ENCODE results near the gene GIMD1.
"Not testable (repeated sequence)": the region's sequence is repeated elsewhere in the genome, so short reads cannot be mapped to it uniquely, and the experiment has no call there.

The GIMD1 gene

DNA sequence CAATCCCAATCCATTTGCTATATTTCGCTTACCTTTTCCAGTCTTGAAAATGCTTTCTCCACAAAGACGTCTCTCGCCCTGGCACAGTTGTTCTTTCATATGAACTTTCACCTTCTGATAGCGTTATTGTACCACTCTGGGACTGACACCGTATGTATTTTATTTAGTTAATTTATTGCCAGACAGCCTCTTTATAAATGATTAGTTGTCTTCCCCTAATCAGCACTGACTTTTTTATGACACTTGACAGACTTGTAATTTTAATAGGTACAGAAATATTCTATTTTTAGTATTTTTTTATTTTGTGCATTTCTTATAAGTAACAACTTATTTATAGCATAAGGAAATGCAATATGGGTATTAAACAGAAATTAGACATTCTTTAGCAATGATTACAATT lies at the start of gene GIMD1:
GIMD1 (minus strand) TSS at position 101 of the 400 bp plus-strand sequence. CDS start 1,343 bp downstream, outside the sequence.
- no peak for DNase-seq

DNA sequence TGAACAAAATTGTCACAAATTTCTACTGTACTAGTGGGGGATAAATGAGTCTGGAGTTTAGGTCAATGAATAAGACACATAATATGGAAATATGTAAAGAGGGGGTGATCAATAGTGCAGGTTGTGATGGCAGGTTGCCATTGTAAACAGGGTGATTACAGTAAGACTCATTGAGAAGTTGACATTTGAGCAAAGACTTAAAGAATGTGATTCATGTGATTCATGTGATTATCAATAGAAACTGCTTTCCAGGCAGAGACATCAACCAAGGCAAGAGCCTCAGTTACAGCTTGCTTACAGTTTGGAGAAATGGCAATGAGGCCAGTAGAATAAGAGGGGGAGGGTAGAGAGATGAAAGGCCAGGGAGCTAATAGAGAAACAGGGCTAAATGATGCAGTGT lies 45.8 kb upstream of the GIMD1 start:
- DNase-seq: no peak

DNA sequence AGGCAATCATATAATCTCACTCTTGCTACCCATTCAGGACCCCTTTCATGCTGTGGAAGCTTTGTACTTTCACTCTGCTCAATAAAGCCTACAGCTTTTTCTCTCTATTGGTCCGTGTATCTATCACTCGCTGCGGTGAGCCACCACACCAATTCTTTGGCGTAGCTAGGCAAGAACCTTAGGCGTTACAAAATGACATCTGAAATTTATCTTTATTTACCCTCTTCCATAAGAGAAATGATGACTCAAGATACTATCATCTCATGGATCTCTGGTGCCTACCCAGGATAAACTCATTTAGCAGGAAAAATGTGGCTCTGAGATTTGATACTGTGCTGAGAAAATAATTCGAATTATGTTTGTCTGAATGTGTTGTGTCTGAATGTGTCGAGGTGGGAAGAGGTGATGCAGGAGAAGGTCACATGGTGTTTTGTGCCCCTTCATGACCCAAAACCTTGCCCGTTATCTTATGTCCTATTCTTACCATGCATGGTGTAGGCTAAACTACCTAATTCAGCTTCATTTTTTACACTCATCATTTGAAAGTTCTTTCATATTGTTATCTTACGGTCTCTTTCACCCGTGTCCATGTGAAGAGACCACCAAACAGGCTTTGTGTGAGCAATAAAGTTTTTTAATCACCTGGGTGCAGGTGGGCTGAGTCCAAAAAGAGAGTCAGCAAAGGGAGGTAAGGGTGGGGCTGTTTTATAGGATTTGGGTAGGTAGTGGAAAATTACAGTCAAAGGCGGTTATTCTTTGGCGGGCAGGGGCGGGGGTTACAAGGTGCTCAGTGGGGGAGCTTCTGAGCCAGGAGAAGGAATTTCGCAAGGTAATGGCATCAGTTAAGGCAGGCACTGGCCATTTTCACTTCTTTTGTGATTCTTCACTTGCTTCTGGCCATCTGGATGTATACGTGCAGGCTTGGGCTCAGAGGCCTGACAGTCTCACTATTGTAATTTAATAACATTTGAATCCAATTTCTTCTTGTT lies 41.6 kb upstream of the GIMD1 start:
- DNase-seq: no peak

GRCh38 chr4:106408004-106408403 lies 39.4 kb upstream of the GIMD1 start:
- DNase-seq: not testable (repeated sequence)

DNA sequence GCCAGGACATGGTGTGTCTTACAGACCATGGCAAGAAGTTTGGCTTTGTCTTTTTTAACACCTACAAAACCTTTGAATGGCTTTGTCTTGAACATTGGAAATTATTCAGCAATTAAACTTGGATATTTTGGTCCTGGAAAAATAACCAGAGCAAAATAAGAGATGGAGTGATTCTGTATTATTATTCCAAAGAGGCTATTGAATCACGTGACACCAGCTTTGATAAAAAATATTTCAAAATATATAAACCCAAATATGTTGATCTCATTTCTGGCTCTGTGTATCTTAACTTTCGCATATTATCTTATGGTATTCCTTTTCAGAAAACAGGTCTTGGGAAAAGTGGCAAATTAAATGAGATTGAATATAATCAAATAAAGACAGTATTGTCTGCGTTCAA lies 32.6 kb upstream of the GIMD1 start:
- DNase-seq: no peak

GRCh38 chr4:106398898-106399297 lies 30.3 kb upstream of the GIMD1 start:
- not testable (repeated sequence) for DNase-seq

DNA sequence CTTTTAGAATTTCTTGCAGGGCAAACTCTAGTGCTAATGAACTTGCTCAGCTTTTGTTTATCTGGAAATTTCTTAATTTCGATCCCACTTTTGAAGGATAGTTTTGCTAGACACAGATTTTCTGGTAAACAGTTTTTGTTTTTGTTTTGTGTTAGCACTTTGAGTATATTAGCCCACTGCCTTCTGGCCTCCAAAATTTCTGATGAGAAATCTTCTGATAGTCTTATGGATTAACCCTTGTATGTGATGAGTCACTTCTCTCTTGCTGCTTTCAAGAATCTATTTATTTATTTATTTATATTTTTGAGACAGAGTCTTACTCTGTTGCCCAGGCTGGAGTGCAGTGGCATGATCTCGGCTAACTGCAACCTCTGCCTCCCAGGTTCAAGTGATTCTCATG lies 27.0 kb upstream of the GIMD1 start:
- DNase-seq: no peak

DNA sequence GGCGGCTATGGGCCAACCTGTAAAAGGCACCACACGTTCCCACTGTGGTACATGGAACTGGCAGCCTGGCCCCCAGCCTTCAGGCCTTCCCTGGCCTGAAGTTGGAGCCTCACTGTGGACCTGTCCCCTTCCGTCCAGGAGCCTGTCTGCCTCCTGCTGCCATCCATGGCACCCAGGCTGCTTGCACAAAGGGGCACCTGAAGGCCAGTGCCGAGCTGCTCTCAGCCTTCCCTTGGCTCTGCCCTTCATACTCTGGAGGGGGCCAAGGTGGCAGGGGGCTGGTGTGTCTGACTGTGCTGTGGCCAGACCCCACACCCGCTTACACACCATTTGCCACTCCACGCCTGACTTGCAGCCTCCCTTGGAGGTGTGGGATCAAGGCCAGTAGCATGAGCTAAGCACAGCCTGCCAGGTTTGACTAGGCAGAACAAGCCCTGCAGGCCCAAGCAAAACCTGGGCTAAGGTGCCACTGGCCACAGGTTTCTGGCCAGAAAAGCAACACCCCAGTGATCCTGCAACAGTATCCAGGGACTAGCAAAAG lies 17.3 kb upstream of the GIMD1 start:
- DNase-seq: no peak

DNA sequence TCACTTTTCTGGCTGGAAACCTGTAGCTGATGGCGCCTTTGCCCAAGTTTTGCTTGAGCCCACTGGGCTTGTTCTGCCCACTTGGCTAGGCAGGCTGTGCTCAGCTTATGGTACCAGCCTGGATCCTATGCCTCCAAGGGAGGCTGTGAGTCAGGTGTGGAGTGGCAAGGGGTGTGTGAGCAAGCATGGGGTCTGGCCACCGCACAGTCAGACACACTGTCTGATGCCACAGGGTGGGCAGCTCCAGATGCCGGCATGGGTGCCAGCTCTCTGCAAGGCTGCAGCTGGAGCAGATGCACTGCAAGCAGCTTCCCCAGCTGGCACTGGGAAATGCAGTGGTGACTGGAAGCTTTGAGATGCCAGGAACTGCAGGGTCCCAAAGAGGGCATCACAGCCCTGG lies 16.3 kb upstream of the GIMD1 start:
- no peak for DNase-seq

DNA sequence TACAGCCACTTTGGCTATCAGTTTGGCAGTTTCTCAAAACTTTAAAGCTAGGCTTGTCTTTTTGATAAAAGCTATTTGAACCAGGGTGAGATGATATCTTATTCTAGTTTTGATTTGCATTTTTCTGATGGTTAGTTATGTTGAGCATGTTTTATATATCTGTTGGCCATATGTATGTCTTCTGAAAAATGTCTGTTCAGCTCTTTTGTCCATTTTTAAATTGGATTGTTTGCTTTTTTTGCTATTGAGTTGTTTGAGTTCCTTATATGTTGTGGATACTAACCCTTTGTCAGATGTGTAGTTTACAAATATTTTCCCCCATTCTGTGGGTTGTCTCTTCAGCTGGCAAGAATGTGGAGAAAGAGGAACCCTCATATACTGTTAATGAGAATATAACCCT lies 11.6 kb upstream of the GIMD1 start:
- DNase-seq: no peak

DNA sequence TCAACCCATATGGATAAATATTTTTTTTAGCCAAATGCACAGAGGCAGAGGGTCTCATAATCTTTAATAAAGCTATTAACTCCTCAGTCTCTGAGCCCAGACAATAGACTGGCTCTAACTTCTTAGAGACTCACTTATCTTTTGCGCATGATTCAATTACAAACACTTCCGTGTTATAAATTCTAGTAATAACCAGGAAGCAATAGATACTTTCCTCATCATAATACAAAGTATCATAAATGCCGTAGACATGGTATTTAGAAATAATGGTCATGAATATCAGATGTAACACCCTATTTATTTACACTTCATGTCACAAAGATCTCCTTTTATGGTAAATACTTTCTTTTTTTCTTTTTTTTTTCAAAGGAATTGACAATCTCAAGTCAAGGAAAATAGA lies 4.4 kb upstream of the GIMD1 start:
- DNase-seq: no peak

GRCh38 chr4:106371161-106371560 lies 2.6 kb upstream of the GIMD1 start:
- DNase-seq: no peak

DNA sequence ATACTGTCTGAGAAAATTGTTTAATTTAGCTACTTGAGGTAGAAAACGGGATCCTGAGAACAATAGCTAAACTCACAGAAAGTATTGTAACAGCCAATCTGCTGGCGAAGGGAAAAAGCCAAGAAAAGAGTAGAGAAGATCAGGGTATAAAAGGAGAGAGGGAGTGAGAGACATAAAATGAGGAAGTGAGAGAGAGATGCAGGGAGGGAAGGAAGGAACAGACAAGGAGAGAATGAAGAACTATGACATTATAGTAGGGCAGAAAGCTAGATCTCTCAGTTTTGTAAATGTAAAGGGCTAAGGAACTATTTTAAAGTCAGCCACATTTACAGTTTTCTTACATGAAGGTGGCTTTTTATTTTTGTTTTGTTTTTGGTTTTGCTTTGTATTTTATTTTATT lies 1.6 kb upstream of the GIMD1 start:
- no peak for DNase-seq

- DNase-seq: peak; percentile 70
These were observed 980 bp upstream of the GIMD1 start for GRCh38 chr4:106369456-106370060.

- DNase-seq: no peak
These were observed 1.5 kb downstream of the GIMD1 start for GRCh38 chr4:106367072-106367471.

DNA sequence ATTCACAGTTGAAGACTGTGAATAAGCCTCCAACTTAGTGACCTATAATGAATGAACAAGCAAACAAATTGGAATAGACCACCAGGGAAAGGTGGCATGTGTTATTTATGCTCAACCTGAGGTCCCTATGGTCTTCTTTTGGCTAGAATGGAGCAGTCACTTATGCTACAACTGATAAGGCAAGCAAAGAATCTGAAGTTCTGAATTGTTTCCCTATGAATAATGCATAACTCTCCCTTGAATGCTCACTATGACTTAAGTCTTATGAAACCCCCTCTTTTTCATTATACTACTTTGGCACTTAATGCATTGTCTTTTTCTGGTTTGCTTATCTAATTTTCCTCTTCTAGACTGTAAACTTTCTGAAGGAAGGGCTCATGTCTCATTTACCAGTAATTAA lies 2.6 kb downstream of the GIMD1 start:
- DNase-seq: no peak

DNA sequence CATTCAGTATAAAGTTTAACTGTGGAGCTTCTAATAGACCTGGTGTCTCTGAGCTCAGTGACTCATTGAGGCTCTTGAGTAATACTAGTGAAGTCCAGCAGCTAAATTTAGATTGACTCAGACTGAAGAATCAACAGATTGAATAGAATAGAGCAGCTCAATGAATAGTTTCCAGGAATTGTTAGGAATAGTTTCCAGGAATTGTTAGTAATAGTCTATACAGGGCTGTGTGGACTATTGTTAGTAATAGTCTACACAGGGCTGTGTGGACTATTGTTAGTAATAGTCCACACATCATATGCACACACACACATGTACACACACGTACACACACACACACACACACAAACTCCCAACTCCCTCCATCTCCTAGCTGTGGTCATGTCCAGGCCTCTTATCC lies 3.0 kb downstream of the GIMD1 start:
- DNase-seq: no peak

GRCh38 chr4:106364282-106364681 lies 4.3 kb downstream of the GIMD1 start:
- DNase-seq: no peak

DNA sequence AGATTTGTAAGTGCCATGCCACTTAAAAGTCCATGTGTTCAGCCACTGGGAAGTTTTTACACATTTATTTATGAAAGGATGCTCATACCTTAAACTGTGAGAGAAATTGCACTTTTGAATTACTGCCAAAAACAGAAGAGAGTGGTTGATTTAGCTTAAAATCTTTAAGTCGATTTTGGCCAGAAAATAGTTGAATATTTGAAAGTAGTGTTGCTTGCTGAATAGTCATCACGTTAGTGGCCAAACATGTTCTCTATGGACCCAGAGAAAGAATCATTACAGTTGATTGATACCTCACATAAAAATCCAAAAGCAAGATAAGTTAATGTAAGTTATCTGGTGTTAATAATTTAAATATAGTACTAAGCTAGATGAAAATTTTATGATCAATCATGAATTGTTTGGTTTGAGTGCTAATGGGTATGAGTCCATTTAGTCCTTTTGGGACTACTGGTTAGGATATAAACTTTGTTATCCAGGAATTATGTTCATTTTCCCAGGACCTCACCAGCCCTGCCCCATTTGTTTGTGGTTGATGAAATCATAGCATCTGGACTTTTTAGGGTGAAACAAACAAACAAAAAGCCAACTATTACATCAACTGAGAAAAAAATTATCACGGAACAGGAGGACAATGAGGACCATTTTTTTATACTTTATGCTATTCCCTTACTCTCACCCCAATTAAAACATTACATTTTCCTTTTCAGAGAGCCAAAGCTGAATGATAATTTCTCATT lies 6.3 kb downstream of the GIMD1 start:
- no peak for DNase-seq

DNA sequence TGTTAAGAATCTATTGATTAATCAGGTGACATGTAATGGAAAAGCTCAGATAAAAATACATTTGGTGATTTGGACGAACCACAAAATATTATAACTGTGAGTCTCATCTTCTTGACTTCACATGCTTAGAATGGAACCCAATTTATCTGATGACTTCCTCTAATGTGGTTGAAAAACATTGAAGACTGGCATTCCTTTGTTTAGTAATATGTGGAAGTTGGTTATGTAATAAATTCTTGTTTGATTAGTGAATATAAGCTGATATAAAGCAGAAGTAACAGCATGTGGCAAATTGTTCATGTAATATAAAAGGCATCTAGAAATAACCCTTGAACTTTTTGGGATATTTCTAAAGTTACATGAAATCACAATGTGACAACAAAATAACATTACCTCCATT lies 9.7 kb downstream of the GIMD1 start:
- DNase-seq: no peak

GRCh38 chr4:106355193-106355592 lies 13.4 kb downstream of the GIMD1 start:
- no peak for DNase-seq

DNA sequence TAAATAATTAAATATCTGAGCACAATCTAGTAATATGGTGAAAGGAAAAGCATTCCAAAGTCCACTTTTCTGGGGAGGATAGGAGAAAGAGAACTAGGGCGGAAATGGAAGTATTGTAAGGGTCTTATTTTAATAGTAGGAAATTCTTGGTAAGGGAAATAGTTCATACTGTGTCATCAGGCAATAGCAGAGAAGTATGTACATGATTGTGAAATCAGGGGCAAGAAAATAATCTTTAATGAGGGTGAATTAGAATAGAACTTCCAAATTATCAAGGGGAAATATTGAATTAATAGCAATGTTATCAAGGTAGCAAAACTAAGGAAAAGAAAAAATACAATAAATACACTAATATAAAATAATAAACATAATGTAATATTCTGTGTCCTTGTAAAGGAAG lies 14.8 kb downstream of the GIMD1 start:
- no peak for DNase-seq

DNA sequence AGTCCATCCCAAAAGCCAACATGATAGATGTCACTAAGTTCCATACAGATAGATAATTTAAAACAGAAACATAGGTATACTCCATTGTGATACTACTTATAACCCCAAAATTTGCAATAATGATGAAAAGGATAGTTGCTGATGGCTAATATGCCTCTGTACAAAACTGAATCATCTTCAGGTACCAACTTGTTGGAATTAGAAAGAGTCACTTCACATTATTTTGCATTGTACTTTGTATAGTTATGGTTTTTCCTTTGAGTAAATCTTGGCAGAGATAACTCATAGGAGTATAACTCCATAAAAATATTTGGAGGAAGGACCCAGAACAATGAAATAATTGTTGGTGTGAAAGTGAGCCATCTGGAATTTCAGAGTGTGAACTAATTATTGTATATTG lies 17.6 kb downstream of the GIMD1 start:
- DNase-seq: no peak
